Measurements from ENCODE around the gene EVX1. TPM values are rescaled to one million over a fixed set of nuclear protein-coding genes. Genes with fewer than 3 reads are reported as not detected.

EVX1 gene
- total and polyA plus RNA-seq, 2 of the 13 experiments (the other 11 are each of a cell fraction or from before 2014, with no cell fraction given): not detected

GRCh38 chr7:27210441-27211083 is 32.0 kb upstream of the EVX1 start:
- no TSS peak for BruUV-seq (replicated peaks)
- no peaks in the 10 kb centered on the region for H3K36me3 ChIP-seq (replicated peaks in 1 of 2; ENCODE audit: control insufficient read depth in 1 of 2, insufficient read depth in 2 of 2, low read length in 2 of 2)
- peaks cover 15% of the 10 kb centered on the region for H3K4me1 ChIP-seq (ENCODE audit: insufficient read depth, low read length)
- no peaks in the 10 kb centered on the region for H3K9me3 ChIP-seq (ENCODE audit: low read length)
- 2% methylated on average over 27 of the region's 32 CpGs for WGBS (ENCODE audit: low lambda C conversion rate)
- no peaks in the 10 kb centered on the region for H4K20me1 ChIP-seq (ENCODE audit: insufficient read depth, low read length)
- no peak overlapping the region for H2AFZ ChIP-seq (ENCODE audit: low read length)
- no peak overlapping the region for H3K9ac ChIP-seq (ENCODE audit: insufficient read depth, low read depth, low read length)
- H3K79me2 ChIP-seq (ENCODE audit: insufficient read depth, low read length): no peaks in the 10 kb centered on the region
- peak overlapping the region; percentile 80 for H3K4me2 ChIP-seq (ENCODE audit: low read depth, low read length)
- intact Hi-C loops (cut with micrococcal nuclease; ENCODE audit: unreplicated experiment) (loop anchor here (5.0 kb wide), 1 partner anchor 812 kb away; no protein-coding TSS in a partner anchor), in situ Hi-C loops (cut with HindIII; ENCODE audit: extremely low pct_ligation_motif_present, low pct_unique_long_range_greater_than_20kb) (no loop called here)
- ATAC-seq (peak; percentile 74), FAIRE-seq (no peak), DNase-seq (ENCODE audit: low spot score) (no peak)
- H3K4me3 ChIP-seq (replicated peaks in 1 of 3; ENCODE audit: insufficient read depth in 1 of 3, low read depth in 2 of 3, low read length in 3 of 3): peak overlapping the region; percentile 23 to 56 (median 51); a peak in 3 of 6 replicates
- ChIA-PET POLR2A (no interaction called here), CTCF (ENCODE audit: low intra/inter-chr PET ratio, low total read pairs) (interaction anchor here (2.2 kb wide), 1 partner anchor 710 kb away, joined by 14 read pairs; no protein-coding TSS in a partner anchor)
- H3K27me3 ChIP-seq (ENCODE audit: control insufficient read depth in 1 of 2, insufficient read depth in 2 of 2, low read length in 2 of 2): peaks cover 0 to 80% of the 10 kb centered on the region in 2 experiments; a peak in 4 of 5 replicates
- H3K27ac ChIP-seq (ENCODE audit: extremely low read length, insufficient read depth, low read length): no peak overlapping the region
- TF ChIP-seq ZMAT5 (CRISPR knock-in tag; IDR thresholded peaks at IDR 0.05; ENCODE audit: borderline replicate concordance, low read depth) (no peak), XBP1 (CRISPR knock-in tag; IDR thresholded peaks at IDR 0.05) (no peak), ZMYM3 (CRISPR knock-in tag; IDR thresholded peaks at IDR 0.05) (no peak), RAD21 (CRISPR knock-in tag; IDR thresholded peaks at IDR 0.05) (0 out of 2 replicates have a peak, but pooled peaks have one; percentile 19), ZNF878 (CRISPR knock-in tag; IDR thresholded peaks at IDR 0.05) (no peak), XRCC5 (optimal IDR thresholded peaks at IDR 0.05; ENCODE audit: low read length) (peak; percentile 19), ZNF124 (CRISPR knock-in tag; IDR thresholded peaks at IDR 0.05) (0 out of 2 replicates have a peak, but pooled peaks have one; percentile 18), ZNF142 (CRISPR knock-in tag; IDR thresholded peaks at IDR 0.05) (no peak), RARA (CRISPR knock-in tag; IDR thresholded peaks at IDR 0.05) (peak; percentile 21; the same call in 1 of the 2 replicates), ZNF232 (CRISPR knock-in tag; IDR thresholded peaks at IDR 0.05; ENCODE audit: borderline replicate concordance) (no peak), SRSF1 (optimal IDR thresholded peaks at IDR 0.05; ENCODE audit: low read depth, low read length) (no peak), ZBTB7B (CRISPR knock-in tag; IDR thresholded peaks at IDR 0.05) (peak; percentile 22; the same call in 1 of the 2 replicates), MLLT10 (CRISPR knock-in tag; IDR thresholded peaks at IDR 0.05) (no peak), NCOA5 (CRISPR knock-in tag; IDR thresholded peaks at IDR 0.05) (no peak), ZEB1 (IDR thresholded peaks at IDR 0.05; ENCODE audit: insufficient replicate concordance, low read depth) (peak; percentile 25), UBTF (CRISPR knock-in tag; IDR thresholded peaks at IDR 0.05) (no peak), STAG1 (CRISPR knock-in tag; IDR thresholded peaks at IDR 0.05) (peak; percentile 47)
